ENCODE results near the gene PIKFYVE. TPM values are rescaled to one million over a fixed set of nuclear protein-coding genes. Genes with fewer than 3 reads are reported as not detected.

Gene PIKFYVE
- total and polyA plus RNA-seq, 10 of the 15 experiments (the other 5 are each of a cell fraction or from before 2014, with no cell fraction given): 5.2 to 41.7 (median 19.6) TPM

GRCh38 chr2:208279236-208279635 is 13.2 kb downstream of the PIKFYVE start:
- H3K9me3 ChIP-seq (replicated peaks; ENCODE audit: control insufficient read depth, insufficient read depth, low read length): peaks cover 6% of the 10 kb centered on the region; the same call in 2 of the 3 replicates
- no peaks in the 10 kb centered on the region; the same call in 1 of the 2 replicates for H3K79me2 ChIP-seq (ENCODE audit: control insufficient read depth, insufficient read depth, low read length)
- H3K36me3 ChIP-seq (ENCODE audit: control insufficient read depth in 2 of 2, insufficient read depth in 2 of 2, low read length in 1 of 2): peaks cover 6 to 24% of the 10 kb centered on the region in 2 experiments
- no TSS peak for BruUV-seq (replicated peaks)
- CTCF ChIA-PET: interaction anchor here (0.6 to 1.7 kb wide), 2 partner anchors 8 to 11 kb away, joined by 3 to 6 read pairs; no protein-coding TSS in a partner anchor
- SMC1A ChIA-PET (ENCODE audit: uncharacterized antibody, unreplicated experiment): interaction anchor here (0.8 to 2.7 kb wide), 3 partner anchors 10 to 42 kb away, joined by 4 to 8 read pairs (median 5); no protein-coding TSS in a partner anchor
- peaks cover 3% of the 10 kb centered on the region; the same call in 1 of the 2 replicates for H3K4me1 ChIP-seq (ENCODE audit: control insufficient read depth, insufficient read depth, low read length)
- H3K27me3 ChIP-seq (replicated peaks in 1 of 2; ENCODE audit: control insufficient read depth in 2 of 2, insufficient read depth in 2 of 2, low read length in 1 of 2): no peaks in the 10 kb centered on the region
- POLR2A ChIA-PET: interaction anchor here (1.0 kb wide), 1 partner anchor 14 kb away, joined by 3 read pairs; no protein-coding TSS in a partner anchor
- no peak overlapping the region for H3K9ac ChIP-seq (ENCODE audit: control insufficient read depth, insufficient read depth, low read length)
- no peak overlapping the region for H3K4me2 ChIP-seq (ENCODE audit: control insufficient read depth, insufficient read depth)
- ATAC-seq (no peak), FAIRE-seq (no peak), DNase-seq (ENCODE audit: low read depth, low spot score) (no peak)
- in situ Hi-C loops (cut with MboI): no loop called here
- no peaks in the 10 kb centered on the region for H4K20me1 ChIP-seq (ENCODE audit: control insufficient read depth, insufficient read depth)
- 97% methylated on average over 2 of the region's 2 CpGs for WGBS (ENCODE audit: insufficient coverage, insufficient replicate concordance, low lambda C conversion rate, missing lambda C conversion rate)
- intact Hi-C loops (cut with micrococcal nuclease; ENCODE audit: unreplicated experiment): no loop called here
- H2AFZ ChIP-seq (ENCODE audit: control insufficient read depth, low read depth, low read length): no peak overlapping the region
- no peak overlapping the region for H3K27ac ChIP-seq (ENCODE audit: control insufficient read depth, insufficient read depth)
- 0 out of 2 replicates have a peak overlapping the region, but pooled peaks have one; percentile 5 for H3K4me3 ChIP-seq
- RAD21 ChIA-PET (ENCODE audit: unreplicated experiment): no interaction called here
- TF ChIP-seq MEF2A (IDR thresholded peaks at IDR 0.05; ENCODE audit: insufficient read depth, low read depth, low read length) (no peak), NFXL1 (IDR thresholded peaks at IDR 0.05; ENCODE audit: borderline replicate concordance) (no peak), IRF3 (IDR thresholded peaks at IDR 0.05) (no peak), CEBPZ (IDR thresholded peaks at IDR 0.05; ENCODE audit: low read depth, low read length) (no peak), FOXM1 (IDR thresholded peaks at IDR 0.05; ENCODE audit: low read depth, low read length) (no peak), NFYB (IDR thresholded peaks at IDR 0.05; ENCODE audit: insufficient read depth, low read depth, low read length) (no peak), ZZZ3 (IDR thresholded peaks at IDR 0.05; ENCODE audit: control insufficient read depth, insufficient read length, low read depth) (no peak), HCFC1 (IDR thresholded peaks at IDR 0.05; ENCODE audit: low read length) (no peak), RCOR1 (conservative IDR thresholded peaks at IDR 0.05; ENCODE audit: low read depth, low read length) (no peak), MTA3 (IDR thresholded peaks at IDR 0.05; ENCODE audit: borderline replicate concordance, low read length) (no peak), HDGF (IDR thresholded peaks at IDR 0.05) (no peak), SIX5 (IDR thresholded peaks at IDR 0.05; ENCODE audit: low read depth, low read length, severe bottlenecking) (no peak), RUNX3 (IDR thresholded peaks at IDR 0.05; ENCODE audit: low read length) (no peak), RELA (IDR thresholded peaks at IDR 0.05; ENCODE audit: borderline replicate concordance, partially characterized antibody) (no peak), KAT2A (conservative IDR thresholded peaks at IDR 0.05; ENCODE audit: control insufficient read depth, low read depth, low read length) (no peak), MEF2B (IDR thresholded peaks at IDR 0.05; ENCODE audit: partially characterized antibody, poor library complexity, severe bottlenecking) (no peak)
- TF ChIP-seq, protein P1, sequence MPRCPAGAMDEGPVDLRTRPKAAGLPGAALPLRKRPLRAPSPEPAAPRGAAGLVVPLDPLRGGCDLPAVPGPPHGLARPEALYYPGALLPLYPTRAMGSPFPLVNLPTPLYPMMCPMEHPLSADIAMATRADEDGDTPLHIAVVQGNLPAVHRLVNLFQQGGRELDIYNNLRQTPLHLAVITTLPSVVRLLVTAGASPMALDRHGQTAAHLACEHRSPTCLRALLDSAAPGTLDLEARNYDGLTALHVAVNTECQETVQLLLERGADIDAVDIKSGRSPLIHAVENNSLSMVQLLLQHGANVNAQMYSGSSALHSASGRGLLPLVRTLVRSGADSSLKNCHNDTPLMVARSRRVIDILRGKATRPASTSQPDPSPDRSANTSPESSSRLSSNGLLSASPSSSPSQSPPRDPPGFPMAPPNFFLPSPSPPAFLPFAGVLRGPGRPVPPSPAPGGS (IDR thresholded peaks at IDR 0.05; ENCODE audit: borderline replicate concordance, insufficient read depth, low read depth, low read length, poor library complexity, severe bottlenecking): no peak
- TF ChIP-seq, protein P2, sequence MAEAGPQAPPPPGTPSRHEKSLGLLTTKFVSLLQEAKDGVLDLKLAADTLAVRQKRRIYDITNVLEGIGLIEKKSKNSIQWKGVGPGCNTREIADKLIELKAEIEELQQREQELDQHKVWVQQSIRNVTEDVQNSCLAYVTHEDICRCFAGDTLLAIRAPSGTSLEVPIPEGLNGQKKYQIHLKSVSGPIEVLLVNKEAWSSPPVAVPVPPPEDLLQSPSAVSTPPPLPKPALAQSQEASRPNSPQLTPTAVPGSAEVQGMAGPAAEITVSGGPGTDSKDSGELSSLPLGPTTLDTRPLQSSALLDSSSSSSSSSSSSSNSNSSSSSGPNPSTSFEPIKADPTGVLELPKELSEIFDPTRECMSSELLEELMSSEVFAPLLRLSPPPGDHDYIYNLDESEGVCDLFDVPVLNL (IDR thresholded peaks at IDR 0.05; ENCODE audit: low read depth, low read length): no peak

All from GM12878 (cell line).